C4-2B (cell line): Measurements from ENCODE around the gene QDPR.

Experiments
- H3K27ac ChIP-seq: fragments of 450-650 bp; 2 replicates; pipeline ENCODE4 v1.5.1; 2017
- ZFX ChIP-seq: fragments of 450-650 bp; IDR thresholded peaks from 2 replicates; pipeline ENCODE4 v1.6.1; 2017
- TF ChIP-seq, protein P1 (sequence below): fragments of 450-650 bp; conservative IDR thresholded peaks from 2 replicates; pipeline ENCODE4 v1.5.1; 2017; ENCODE audit warnings: mild to moderate bottlenecking

Gene QDPR

DNA sequence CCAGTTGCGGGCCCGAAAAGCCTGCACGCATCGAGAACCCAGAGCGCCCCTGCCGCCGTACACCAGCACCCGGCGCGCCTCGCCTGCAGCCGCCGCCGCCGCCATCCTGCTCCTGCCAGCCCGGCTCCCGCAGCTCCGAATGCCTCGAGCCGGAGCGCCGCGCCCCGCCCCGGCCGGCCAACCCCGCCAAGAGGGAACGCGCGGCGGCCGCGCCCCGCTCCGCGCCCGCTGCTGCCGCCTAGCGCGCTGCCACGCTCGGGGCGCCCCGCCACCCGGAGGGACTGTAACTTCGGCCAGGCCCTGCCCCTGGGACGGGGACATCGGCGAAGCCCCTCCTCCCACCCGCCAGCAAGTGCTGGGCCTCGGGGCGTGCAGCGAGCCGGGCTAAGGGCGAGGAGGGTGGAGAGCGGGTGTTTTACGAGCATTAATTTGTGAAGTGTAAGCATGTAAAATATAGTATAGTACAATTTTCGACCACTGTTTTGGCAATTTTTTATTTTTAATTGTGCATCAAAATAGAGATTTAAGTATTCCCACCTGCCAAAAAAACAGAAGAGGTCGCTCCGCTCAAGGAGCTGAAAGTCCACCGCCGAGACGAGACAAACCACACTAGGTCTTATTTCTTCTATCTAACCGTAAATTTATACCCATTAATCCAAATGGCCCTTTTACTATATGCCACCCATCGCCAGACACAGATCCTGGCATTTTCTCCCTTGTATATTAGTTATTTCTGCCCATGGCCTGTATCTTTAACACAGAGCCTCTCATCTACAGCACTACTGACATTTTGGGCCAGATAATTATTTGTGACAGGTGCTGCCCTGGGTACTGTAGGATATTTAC is at the start of gene QDPR:
Gene QDPR (minus strand): TSS at position 141 of the 846 bp plus-strand sequence. CDS start 36 bp downstream, at position 105.
- H3K27ac ChIP-seq, result peak within 1 kb of the TSS; percentile 70
- TF ChIP-seq, protein P1, sequence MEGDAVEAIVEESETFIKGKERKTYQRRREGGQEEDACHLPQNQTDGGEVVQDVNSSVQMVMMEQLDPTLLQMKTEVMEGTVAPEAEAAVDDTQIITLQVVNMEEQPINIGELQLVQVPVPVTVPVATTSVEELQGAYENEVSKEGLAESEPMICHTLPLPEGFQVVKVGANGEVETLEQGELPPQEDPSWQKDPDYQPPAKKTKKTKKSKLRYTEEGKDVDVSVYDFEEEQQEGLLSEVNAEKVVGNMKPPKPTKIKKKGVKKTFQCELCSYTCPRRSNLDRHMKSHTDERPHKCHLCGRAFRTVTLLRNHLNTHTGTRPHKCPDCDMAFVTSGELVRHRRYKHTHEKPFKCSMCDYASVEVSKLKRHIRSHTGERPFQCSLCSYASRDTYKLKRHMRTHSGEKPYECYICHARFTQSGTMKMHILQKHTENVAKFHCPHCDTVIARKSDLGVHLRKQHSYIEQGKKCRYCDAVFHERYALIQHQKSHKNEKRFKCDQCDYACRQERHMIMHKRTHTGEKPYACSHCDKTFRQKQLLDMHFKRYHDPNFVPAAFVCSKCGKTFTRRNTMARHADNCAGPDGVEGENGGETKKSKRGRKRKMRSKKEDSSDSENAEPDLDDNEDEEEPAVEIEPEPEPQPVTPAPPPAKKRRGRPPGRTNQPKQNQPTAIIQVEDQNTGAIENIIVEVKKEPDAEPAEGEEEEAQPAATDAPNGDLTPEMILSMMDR, result peak; percentile 85
- TF ChIP-seq ZFX, result peak; percentile 45; the same call in 1 of the 2 replicates

DNA sequence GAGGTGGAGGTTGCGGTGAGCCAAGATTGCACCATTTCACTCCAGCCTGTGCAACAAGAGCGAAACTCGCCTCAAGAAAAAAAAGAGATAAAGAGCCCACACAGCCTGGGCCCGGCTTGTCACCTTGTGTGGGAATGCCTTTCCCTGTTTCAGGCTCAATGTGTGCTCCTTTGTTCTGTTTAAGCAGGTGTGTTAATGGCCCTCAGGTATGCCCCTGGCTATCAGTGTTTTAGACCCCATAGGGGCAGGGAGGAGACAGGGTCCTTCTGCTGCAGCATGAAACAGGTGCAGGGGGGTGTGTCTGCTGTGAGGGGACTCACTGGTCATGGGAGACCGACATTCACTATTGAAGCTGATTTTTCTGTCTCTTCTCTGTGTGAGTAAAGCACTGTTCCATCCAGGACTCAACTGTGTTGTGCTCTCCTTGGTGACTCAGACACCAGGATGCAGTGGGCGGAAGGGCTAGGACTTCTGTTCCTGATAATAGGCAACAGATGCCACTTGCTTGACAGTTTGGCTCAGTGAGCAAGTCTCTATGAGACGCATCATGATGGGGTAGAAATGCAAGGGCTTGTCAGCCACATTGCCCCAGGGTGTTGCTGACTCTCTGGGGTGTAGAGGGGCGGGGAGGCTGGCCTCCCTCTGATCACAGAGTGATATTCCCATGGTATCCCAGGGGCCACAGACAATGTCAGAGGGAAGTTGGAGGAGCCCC is 49.5 kb upstream of the QDPR start:
- TF ChIP-seq ZFX, result no peak
- TF ChIP-seq, protein P1, result no peak
- H3K27ac ChIP-seq, result no peak overlapping the region

DNA sequence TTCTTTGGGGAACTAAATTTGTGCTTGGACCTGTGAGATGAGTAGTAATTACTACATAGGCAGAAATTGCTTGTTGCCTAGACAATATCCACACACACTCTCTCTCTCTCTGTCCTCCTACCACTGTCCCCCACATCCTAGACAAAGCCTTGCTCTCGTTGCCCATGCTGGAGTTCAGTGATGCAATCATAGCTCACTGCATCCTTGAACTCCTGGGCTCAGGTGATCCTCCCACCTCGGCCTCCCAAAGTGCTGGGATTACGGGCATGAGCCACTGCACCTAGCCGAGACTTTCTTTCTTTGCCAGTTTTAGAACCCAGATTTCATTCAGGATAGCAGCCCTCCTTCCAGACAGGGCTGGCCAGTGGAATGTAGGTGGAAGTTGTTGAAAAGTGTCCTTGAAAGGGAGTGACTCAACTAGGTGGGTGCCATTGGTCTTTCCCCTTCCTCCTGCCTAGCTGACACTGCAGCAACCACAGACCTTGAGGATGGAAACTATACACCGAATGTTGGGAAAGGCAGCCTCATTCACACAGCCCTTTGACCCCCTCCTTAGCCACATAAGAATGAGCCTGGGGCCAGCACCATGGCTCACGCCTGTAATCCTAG is 48.3 kb upstream of the QDPR start:
- H3K27ac ChIP-seq, result no peak overlapping the region
- no peak for TF ChIP-seq ZFX
- TF ChIP-seq, protein P1, result no peak

DNA sequence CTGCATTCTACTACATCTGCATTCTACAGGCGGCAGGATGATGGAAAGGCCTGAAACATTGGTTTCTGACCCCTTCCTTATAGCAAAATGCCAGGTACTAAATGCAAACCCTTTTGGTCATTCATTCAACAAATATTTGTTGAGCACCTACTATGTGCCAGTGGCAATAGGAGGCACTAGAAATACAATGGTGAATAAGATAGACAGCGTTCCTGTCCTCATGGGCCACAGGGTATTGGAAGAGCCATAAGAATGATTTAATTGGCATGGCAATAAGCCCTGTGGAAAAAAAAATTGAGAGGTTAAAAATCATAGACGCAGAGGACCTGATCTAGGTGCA is 47.8 kb upstream of the QDPR start:
- TF ChIP-seq ZFX, result no peak
- TF ChIP-seq, protein P1, result no peak
- no peak overlapping the region for H3K27ac ChIP-seq

DNA sequence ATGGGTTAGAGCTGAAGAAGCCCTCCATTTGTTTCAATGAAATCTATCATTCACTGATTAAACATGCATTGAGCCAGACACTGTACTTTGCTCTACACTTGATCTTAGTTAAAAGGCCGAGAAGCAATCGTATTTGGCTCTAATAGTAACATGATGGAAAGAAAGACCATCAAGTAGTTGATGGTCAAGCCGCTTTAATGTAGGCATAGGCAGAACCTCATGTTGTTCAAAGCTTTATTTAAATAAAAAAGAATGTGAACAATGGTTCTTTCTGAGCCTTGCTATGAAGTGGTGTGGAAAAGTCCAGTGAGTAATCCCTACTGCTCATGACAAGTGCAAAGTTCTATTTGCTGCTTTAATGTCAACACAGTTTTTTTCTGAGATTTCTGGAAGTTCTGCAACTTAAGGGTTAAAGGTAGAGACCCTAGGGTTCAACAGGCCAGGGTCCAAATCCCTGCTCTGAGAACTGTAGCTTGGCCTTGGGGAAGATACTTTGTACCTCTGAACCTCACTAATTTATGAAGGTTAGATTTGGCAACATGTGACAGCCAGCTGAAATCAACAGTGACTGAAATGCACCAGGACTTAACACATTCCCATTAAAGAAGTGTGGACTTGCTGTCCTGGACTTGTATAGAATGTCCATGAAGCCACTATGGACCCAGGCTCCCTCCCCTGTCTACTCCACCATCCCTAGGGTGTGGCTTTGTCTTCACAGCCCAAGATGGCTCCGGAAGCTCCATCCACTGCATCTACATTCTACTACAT is 47.2 kb upstream of the QDPR start:
- TF ChIP-seq, protein P1, result no peak
- TF ChIP-seq ZFX, result no peak
- no peak overlapping the region for H3K27ac ChIP-seq

DNA sequence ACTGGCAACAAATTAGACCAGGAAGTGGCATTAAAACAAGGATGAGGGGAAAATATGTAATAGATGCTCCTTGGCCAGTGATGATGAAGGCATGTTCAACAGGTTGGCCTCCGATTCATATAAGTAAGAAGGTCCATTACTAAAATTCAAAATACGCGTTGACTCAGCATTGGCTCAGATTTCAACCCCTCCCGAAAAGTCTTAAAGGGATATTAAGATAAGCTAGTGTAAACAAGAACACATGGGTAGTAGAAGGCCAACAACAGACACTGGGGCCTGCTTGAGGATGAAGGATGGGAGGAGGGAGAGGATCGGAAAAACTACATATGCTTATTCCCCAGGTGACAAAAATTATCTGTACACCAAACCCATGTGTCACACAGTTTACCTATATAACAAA is 46.0 kb upstream of the QDPR start:
- no peak for TF ChIP-seq ZFX
- TF ChIP-seq, protein P1, result no peak
- H3K27ac ChIP-seq, result no peak overlapping the region
